Amygdala (tissue), 56 donors: ENCODE results near the gene GAB1.

Experiments
- DNase-seq, 56 donors: peaks; one replicate each; lab custom pipeline; 2025; lab: John Stamatoyannopoulos, UW

GAB1 gene

DNA sequence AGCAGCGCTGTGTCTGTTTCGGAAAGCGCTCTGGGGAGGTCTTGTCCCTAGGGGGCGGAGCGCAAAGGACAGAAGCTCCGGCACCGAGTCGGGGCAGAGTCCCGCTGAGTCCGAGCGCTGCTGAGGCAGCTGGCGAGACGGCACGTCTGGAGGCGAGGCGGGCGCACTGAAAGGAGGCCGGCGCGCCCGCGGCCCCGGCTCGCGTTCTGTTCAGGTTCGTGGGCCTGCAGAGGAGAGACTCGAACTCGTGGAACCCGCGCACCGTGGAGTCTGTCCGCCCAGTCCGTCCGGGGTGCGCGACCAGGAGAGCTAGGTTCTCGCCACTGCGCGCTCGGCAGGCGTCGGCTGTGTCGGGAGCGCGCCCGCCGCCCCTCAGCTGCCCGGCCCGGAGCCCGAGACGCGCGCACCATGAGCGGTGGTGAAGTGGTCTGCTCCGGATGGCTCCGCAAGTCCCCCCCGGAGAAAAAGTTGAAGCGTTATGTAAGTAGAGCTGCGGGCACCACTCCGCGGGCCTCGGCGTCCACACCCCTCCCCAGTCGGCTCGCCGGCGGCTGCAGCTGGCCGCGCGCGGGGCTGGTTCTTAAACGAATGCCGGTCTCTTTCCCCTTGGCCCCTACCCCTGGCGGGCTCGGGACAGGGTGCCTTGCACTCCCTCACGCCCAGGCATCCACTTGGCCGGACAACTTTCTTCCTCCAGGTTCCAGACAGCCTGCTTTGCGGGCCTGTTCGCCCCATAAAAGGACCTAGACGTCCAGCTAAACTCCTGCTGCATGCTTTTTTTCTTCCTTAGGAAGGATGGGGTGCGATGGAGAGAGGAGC lies at the start of gene GAB1:
Gene GAB1 (plus strand): TSS at position 96 of the 819 bp plus-strand sequence. CDS start 313 bp downstream, at position 409.
- peak in 49 of 56 donors; percentile 20 to 87 (median 66) for DNase-seq

GRCh38 chr4:143287572-143287923 lies 49.1 kb upstream of the GAB1 start:
- DNase-seq = no peak

- no peak for DNase-seq
Observed at GRCh38 chr4:143288171-143288570, 48.5 kb upstream of the GAB1 start.

GRCh38 chr4:143289370-143289769 lies 47.3 kb upstream of the GAB1 start:
- no peak for DNase-seq

- no peak for DNase-seq
Observed at GRCh38 chr4:143291314-143291713, 45.4 kb upstream of the GAB1 start.

DNA sequence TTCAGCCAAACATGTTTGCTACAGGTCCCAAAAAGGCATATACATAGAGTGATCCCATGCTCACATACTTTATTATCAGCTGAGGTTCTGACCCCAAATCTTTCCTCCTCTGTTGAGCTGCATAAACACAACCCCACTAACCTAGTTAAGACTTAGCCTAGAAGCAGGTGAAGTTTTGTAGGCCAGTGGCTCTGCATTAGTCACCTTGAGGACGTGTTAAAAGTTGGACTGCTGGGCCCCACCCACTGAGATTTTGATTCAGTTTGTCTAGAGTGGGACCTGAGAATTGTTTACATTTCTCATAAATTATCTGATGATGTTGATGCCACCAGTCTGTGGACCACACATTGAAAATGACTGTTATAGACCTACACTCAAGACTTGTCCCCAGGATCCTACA lies 43.8 kb upstream of the GAB1 start:
- no peak for DNase-seq

DNA sequence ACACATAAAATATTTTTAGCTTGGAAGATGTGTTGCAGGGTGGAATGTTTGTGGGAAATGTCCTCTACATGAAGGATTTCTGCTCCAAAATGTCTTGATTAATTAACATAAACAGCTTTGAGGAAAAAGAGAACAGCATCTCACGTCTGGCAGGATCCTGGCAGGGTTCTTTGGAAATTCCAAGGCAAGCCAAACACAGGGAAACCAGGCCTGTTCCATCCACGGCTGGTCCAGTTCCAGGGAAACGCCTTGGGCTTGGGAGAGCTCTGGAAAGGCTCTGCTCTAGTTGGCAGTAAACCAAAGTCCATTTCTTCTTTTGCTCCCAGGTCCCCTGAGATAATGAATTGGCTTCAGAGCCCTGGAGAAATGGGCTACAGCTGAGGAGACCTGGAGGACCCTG lies 42.4 kb upstream of the GAB1 start:
- DNase-seq = peak in 22 of 56 donors; percentile 0 to 16 (median 2)

DNA sequence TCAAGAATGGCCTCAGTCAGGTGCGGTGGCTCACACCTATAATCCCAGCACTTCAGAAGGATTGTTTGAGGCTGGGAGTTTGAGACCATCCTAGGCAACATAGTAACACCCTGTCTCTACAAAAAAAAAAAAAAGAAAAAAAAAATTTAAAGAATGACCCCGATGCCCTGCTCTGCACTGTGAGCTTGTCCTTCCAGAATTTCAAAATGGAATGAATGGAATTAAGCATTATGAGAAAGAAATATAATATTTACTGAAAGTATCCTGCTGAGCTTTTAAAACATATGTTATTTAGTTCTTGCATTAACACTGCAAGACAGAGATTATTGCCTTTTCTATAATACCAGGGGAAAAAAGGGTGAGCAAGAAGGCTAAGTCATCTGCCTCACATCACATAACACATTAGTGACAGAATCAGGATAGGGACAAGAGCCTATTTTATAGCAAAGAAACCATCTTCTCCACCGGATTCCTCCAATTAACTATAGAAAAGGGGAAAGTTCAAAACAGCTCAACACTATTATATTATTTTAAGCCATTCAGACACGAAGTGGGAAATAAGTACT lies 41.9 kb upstream of the GAB1 start:
- DNase-seq = no peak

GRCh38 chr4:143296397-143297067 lies 40.1 kb upstream of the GAB1 start:
- no peak for DNase-seq

GRCh38 chr4:143300860-143301259 lies 35.8 kb upstream of the GAB1 start:
- no peak for DNase-seq

DNA sequence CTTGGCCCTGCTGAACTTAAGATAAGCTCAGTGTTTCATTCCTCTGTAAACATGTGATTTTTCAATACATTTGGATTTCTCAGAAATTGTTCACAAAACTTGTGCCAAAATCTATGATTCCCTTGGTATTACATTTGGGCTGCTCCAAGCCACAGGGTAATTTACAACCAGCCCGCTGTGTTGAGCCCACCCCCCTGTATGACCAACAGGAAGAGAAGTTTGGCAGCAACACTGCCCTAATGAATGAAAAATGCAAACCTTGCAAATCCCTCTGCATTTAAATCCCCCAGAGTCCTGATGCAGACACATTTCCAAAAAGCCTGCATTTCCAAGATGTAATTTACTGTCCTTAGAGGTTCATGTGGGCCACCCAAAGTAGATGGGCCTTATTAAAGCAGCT lies 34.1 kb upstream of the GAB1 start:
- no peak for DNase-seq

DNA sequence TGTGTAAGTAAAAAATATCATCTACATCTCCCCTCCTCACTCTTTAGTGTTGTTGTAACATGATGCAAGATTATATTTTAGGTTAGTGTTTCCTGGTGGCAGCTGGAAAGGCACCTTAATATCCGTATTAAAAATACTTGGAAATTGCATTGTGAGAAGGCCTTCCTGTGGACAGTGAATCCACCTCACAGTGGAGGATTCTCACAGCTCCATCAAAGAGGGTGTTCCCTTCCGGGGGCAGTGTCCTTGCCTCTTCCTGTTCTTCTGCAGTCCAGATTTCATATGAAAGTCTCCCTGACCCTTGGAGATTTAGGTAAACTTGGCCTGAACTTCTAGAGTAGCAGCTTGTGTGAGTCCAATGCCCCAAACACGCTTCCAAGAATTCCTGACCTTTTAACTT lies 29.9 kb upstream of the GAB1 start:
- DNase-seq = no peak

- DNase-seq = no peak
Observed at GRCh38 chr4:143307531-143307930, 29.1 kb upstream of the GAB1 start.

GRCh38 chr4:143308377-143308776 lies 28.3 kb upstream of the GAB1 start:
- no peak for DNase-seq

GRCh38 chr4:143311924-143312323 lies 24.8 kb upstream of the GAB1 start:
- DNase-seq = no peak

DNA sequence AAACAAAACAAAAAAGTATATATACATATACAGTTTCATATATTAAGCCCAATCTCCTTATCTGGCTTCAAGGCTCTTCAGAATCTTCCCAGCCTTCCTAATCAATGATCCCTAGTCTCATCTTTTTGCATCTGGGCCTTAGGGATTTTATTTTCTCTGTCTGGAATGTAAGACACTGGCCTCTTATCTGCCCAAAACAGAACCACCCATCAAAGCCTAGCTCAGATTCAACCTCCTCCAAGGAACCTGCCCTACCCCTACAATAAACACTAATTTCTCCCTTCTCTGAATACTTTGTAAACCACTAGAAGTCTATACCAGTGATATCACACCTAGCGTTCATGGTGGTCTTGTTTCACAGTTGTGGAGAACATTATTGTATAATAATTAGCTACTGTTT lies 23.2 kb upstream of the GAB1 start:
- no peak for DNase-seq

DNA sequence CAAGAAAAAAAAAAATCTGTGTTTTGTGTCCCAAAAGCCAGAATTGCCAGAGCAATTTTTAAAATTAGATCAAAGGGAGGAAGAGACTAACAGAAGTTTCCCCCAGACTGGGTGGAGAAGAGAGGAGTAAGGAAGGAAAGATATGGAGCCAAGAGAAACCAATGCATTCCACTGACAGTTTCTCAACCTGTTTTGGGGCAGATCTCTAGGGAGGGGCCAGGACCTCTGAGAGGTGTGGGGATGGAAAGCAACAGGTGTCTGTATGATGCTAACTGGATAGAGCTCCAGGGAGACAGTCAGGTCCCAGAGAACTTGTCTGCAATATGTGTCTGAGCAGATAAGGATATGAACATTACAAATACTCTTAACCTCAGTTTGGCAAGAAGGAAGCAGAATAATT lies 22.7 kb upstream of the GAB1 start:
- DNase-seq = no peak

GRCh38 chr4:143320113-143320512 lies 16.6 kb upstream of the GAB1 start:
- no peak for DNase-seq

GRCh38 chr4:143326735-143327134 lies 9.9 kb upstream of the GAB1 start:
- DNase-seq = no peak

DNA sequence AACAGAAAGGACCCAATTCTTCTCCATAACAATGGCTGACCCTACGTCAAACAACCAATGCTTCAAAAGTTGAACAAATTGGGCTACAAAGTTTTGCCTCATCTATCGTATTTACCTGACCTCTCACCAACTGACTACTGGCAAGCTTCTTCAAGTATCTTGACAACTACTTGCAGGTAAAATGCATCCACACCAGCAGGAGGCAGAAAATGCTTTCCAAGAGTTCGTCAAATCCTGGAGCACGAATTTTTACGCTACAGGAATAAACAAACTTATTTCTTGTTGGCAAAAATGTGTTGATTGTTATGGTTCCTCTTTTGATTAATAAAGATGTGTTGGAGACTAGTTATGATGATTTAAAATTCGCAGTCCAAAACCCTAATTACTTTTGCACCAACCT lies 6.7 kb upstream of the GAB1 start:
- DNase-seq = no peak

DNA sequence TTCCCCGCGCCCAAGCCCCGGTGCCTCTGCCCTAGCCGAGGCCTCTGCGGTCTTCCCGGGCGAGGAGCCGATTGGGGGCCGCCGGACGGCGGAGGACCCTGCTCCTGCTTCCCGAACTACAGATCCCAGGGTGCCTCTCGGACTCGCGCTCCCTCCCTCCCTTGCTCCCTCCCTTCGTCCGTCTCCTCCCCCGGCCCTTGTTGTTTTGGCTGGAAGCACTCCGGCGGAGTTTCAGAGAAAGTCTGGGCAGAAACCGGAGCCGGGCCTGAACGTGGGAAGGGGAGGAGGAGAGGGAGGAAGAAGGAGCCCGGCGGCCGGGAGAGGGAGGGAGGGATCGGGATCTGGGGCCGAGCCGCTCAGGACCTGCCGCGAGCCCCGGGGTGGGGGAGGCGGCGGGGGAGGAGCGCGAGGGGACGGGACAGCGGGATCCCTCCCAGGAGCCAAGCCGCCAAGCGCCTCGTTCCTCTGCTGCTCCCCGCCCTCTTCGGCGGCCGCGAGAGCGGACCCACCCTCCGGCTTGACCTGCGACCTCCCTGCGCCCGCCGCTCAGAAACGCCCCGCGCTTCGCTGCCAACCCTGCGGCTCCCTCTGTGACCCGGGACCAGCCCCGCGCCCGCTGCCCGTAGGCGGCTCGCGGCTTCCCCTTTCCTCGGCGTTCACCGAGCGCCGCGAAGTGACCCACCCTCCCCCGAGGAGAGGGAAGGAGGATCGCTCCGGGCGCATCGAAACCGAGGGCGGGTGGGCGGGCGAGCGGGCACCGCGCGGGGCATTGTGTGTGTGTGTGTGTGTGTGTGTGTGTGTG lies 496 bp upstream of the GAB1 start:
- peak; percentile 52 to 96 (median 89) for DNase-seq
